OCI-LY7 (cell line): ENCODE measurements around the gene RASL12.

Experiments used
- EZH2phosphoT487 ChIP-seq: fragments of 200-600 bp; sonication (generic); IDR thresholded peaks from 2 replicates; pipeline ENCODE4 v1.6.1; 2018; ENCODE audit warnings: low read depth, borderline replicate concordance, mild to moderate bottlenecking, mixed run types, antibody characterized with exemption, low read length, moderate library complexity, mixed read lengths
- TF ChIP-seq, protein P1 (sequence below): fragments of 200-600 bp; sonication (generic); conservative IDR thresholded peaks from 2 replicates; pipeline ENCODE4 v1.5.1; 2014; ENCODE audit warnings: mild to moderate bottlenecking, antibody characterized with exemption, low read length, moderate library complexity, mixed read lengths

DNA sequence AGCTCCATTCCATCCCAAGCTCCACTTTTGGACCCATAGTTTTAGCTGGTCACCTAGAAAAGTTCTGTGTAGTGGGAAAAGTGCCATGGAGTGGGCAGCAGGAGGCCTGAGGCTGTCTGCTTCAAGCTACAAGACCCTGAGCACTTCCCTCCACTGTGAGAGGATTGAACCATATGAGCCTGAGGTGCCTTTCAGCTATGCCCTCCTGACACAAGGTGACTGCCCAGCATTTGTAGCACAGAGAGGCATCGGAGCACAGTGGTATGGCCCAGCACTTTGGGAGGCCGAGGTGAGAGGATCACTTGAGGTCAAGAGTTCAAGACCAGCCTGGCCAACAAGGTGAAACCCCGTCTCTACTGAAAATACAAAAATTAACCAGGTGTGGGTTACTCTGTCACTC is 4.8 kb upstream of the RASL12 start:
- TF ChIP-seq, protein P1, sequence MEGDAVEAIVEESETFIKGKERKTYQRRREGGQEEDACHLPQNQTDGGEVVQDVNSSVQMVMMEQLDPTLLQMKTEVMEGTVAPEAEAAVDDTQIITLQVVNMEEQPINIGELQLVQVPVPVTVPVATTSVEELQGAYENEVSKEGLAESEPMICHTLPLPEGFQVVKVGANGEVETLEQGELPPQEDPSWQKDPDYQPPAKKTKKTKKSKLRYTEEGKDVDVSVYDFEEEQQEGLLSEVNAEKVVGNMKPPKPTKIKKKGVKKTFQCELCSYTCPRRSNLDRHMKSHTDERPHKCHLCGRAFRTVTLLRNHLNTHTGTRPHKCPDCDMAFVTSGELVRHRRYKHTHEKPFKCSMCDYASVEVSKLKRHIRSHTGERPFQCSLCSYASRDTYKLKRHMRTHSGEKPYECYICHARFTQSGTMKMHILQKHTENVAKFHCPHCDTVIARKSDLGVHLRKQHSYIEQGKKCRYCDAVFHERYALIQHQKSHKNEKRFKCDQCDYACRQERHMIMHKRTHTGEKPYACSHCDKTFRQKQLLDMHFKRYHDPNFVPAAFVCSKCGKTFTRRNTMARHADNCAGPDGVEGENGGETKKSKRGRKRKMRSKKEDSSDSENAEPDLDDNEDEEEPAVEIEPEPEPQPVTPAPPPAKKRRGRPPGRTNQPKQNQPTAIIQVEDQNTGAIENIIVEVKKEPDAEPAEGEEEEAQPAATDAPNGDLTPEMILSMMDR, result no peak
- no peak for TF ChIP-seq EZH2phosphoT487
